Gastrocnemius medialis (tissue), 4 donors: ENCODE measurements around the gene MYB.

ENCODE experiments used
- POLR2A ChIP-seq, 2 donors: fragments of 450-650 bp; IDR thresholded peaks; one replicate each; pipeline ENCODE4 v1.6.1; 2017; ENCODE audit warnings: antibody characterized with exemption in 2 of 2, mild to moderate bottlenecking in 2 of 2, moderate library complexity in 2 of 2
- TF ChIP-seq, protein P1 (sequence below), 5 experiments: fragments of 450-650 bp in 3 of 5; fragments of 200-600 bp in 2 of 5; sonication (generic) in 2 of 5; IDR thresholded peaks in 4 of 5; conservative IDR thresholded peaks in 1 of 5; 1 replicate in 4 of 5; 2 replicates in 1 of 5; pipeline ENCODE4 v1.5.1; 2016 to 2019; ENCODE audit warnings: antibody characterized with exemption in 5 of 5, mild to moderate bottlenecking in 3 of 5, moderate library complexity in 3 of 5

DNA sequence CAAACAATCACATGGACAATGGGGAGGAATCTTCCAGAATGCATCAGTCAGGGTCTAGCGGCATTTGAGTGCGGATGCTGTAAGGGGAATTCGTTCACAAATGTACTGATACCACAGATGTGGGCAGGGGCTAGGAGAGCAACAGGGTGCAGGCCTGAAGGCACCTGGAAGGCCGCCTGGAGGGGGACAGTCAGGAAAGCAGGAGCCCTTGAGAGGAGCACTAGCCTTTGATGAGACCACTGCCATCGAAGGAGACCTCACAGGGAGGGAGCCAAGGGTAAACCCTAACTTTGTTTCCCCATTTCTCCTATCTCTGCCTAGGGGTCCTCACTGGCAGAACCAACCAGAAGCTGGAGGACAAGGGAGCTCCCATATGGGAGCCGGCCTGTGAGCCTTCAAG lies 38.2 kb downstream of the MYB start:
- no peak for TF ChIP-seq POLR2A (IDR thresholded peaks at IDR 0.05)
- TF ChIP-seq, protein P1, sequence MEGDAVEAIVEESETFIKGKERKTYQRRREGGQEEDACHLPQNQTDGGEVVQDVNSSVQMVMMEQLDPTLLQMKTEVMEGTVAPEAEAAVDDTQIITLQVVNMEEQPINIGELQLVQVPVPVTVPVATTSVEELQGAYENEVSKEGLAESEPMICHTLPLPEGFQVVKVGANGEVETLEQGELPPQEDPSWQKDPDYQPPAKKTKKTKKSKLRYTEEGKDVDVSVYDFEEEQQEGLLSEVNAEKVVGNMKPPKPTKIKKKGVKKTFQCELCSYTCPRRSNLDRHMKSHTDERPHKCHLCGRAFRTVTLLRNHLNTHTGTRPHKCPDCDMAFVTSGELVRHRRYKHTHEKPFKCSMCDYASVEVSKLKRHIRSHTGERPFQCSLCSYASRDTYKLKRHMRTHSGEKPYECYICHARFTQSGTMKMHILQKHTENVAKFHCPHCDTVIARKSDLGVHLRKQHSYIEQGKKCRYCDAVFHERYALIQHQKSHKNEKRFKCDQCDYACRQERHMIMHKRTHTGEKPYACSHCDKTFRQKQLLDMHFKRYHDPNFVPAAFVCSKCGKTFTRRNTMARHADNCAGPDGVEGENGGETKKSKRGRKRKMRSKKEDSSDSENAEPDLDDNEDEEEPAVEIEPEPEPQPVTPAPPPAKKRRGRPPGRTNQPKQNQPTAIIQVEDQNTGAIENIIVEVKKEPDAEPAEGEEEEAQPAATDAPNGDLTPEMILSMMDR (IDR thresholded peaks at IDR 0.05 in 4 of 5, conservative IDR thresholded peaks at IDR 0.05 in 1 of 5) = no peak
